Dermis blood vessel endothelial cell (primary cell): Measurements from ENCODE around the gene ECEL1. TPM values are rescaled to one million over a fixed set of nuclear protein-coding genes. Genes with fewer than 3 reads are reported as not detected.
A peak's percentile ranks its signal among the peaks of the same experiment; 100 is the strongest.
"Not testable (repeated sequence)": the region's sequence is repeated elsewhere in the genome, so short reads cannot be mapped to it uniquely, and the experiment has no call there.

ENCODE experiments used
- DNase-seq: peaks from one replicate; pipeline ENCODE4 v3.0.0; 2010
- total RNA-seq: library from RNA; depleted of rRNA; stranded (reverse); fragments of >200 nt; gene quantifications from 2 replicates; pipeline ENCODE4 v1.2.3, GENCODE V29; 2014

Gene ECEL1
- total RNA-seq, 1 donor from 2014 or later, result not detected

DNA sequence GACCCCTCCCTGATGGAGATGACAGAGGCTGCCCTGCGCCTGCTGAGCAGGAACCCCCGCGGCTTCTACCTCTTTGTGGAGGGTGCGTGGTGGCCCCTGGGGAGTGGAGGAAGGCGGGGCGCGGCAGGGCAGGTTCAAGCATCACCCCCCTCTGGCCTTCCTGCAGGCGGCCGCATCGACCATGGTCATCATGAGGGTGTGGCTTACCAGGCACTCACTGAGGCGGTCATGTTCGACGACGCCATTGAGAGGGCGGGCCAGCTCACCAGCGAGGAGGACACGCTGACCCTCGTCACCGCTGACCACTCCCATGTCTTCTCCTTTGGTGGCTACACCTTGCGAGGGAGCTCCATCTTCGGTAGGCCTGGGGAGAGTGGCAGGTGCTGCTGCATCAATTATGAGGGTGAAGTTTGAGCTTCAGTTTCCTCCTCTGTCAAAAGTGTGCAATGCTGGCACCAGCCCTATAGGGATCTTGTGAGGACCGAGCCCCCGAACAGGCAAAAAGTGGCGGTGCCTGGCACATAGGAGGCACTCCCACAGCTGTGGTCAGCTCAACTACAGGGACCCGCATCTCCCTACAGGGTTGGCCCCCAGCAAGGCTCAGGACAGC is 29.5 kb downstream of the ECEL1 start:
- no peak for DNase-seq

DNA sequence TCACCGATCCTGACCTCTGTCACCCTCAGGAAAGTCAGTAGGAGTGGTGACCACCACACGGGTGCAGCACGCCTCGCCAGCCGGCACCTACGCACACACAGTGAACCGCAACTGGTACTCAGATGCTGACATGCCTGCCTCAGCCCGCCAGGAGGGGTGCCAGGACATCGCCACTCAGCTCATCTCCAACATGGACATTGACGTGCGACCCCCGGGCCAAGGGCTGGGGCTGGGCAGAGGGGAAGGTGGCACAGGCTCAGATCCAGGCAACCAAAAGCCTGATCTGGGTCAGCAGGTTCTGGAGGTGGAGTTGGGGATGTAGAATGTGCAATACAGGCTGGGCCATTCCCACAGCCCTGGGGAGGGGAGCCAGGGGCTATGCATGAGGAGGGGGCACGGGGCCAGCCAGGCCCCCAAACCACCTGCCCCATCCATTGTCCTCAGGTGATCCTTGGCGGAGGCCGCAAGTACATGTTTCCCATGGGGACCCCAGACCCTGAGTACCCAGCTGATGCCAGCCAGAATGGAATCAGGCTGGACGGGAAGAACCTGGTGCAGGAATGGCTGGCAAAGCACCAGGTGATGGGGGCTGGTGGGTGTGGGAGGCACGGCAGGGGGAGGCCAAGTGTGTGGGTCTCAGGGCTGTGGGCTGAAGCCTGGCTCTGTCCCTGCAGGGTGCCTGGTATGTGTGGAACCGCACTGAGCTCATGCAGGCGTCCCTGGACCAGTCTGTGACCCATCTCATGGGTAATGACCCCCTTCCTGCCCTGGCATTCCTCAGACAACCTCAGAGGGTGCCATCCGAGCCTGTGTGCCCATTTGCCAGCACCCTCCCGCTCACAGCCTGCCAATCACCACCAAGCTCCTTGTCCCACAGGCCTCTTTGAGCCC is 30.3 kb downstream of the ECEL1 start:
- no peak for DNase-seq

DNA sequence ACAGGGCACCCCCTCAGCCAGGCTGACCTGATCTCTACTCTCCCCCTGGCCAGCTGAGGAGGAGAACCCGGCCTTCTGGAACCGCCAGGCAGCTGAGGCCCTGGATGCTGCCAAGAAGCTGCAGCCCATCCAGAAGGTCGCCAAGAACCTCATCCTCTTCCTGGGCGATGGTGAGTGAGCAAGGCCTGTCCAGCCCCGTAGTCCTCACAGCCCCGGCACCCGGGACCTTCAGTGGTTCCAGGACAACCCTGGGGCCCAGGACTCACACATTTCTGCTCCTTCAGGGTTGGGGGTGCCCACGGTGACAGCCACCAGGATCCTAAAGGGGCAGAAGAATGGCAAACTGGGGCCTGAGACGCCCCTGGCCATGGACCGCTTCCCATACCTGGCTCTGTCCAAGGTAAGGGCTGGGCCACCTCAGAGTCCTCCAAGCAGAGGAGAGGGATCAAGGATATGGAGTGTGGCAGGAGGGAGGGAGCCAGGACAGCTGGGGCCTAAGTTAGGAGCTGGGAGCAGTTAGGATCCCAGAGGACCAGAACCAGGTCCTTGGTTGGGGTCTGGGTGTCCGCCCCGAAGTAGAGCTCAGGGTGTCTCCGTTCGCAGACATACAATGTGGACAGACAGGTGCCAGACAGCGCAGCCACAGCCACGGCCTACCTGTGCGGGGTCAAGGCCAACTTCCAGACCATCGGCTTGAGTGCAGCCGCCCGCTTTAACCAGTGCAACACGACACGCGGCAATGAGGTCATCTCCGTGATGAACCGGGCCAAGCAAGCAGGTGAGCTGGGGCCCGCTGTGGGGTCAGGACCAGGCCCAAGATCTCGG is 31.1 kb downstream of the ECEL1 start:
- no peak for DNase-seq

DNA sequence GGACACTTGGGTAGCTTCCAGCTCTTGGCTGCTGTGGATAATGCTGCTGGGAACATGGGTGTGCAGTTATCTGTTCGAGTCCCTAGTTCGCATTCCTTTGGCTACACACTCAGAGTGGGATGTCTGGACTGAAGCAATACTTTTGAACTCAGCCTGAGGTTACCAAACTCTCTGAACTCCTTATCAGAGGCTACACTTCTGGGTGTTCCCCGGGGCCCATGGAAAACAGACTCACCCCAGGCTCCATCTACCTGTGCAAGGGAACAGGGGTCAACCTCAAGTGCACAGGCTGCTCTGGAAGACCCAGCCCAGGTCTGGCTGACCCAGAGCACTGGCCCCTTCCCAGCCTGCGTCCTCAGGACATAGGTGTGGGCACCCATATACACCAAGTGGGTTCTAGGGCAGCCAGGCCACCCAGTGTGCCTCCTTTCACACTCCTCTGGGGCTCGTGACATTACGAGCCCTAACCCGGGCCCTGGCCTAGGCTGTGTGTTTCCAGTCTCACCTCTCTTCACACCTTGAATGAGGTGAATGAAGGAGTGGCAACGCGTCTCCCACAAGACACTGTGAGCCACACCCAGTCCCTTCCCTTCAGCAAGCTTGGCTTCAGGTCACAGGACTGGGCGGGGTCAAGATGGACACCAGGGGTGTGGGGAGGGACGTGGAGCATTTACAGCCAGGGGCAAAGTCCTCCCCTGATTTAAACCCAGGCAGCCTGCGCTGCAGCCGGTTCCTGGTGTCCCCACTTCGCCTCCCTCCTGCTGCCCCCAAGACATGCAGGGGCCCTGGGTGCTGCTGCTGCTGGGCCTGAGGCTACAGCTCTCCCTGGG is 32.0 kb downstream of the ECEL1 start, which contains the start of gene ALPI:
ALPI (plus strand) TSS at position 728 of the 830 bp plus-strand sequence; CDS start at position 775, 47 bp downstream.
- no peak for DNase-seq

DNA sequence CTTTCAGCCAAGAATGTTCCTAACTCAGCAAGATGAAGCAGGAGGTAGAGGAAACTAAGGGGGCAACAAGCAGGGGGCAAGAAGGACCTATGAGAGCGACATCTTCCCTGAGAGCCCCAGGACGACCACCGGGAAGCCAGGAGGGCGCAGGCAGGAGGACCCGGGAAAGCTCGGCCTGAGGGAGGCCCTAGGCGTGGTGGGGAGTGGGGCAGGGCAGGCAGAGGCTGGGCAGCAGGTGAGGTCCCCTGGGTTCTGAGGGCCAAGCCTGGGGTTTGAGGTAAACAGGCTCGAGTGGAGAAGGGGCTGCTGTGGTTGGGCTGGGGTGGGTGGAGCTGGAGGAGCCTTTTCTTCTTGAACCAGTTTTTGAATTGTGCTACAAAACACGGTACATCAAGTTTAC is 33.0 kb downstream of the ECEL1 start:
- DNase-seq, result no peak

DNA sequence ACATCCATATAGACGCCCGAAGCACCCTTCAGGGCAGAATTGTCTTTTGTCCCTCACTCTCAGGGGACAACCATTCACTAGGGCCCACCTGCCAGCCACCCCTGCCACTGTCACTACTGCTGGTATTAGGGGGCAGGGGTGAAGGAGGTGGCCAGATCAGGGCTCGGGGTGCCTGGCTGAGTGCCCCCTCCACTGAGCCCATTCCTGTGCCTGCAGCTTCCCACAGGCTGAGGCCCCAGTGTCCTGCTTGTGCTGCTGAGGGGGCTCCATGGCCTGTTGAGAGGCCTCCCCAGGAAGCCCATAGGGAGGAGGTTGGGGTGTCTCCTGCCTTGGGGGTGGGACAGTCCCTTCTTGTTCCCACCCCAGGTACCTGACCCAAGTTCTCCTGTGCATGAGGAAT is 36.0 kb downstream of the ECEL1 start:
- DNase-seq, result not testable (repeated sequence)

DNA sequence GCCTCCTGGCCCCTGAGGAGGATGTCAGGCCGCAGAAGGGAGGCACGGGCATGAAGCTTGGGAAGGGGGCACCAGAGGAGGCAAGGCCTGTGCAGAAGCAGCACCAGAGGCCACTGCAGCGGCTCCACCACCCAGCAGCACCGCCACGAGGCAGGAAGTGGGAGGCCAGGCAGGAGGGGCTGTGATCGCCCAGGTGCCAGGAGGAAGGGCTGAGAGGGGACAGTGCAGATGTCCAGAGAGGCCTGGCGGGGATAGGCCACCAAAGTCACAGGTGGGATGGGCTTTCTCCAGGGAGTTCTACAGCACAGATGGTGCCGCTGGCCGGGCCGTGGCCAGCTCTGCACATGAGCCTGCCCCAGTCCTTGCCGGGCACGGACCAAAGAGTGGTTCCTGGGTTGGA is 37.7 kb downstream of the ECEL1 start:
- no peak for DNase-seq

DNA sequence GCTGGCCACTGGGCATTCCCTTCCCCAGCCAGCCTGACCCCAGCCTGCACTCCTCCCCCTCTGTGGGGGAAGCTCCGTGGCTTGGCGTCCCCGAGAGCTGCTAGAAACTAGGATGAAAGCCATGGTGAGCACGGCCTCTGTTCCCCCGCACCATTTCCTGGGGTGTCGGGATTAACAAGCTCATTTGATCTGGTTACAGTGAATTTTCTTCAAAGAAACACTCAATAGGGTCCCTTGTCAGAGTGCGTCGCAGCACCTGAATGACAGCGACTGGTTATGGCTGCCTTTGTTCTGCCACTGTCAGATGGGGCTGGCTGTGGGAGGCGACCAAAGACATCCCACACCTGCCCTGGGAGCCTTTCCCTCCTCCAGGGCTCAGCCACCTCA is 39.3 kb downstream of the ECEL1 start:
- DNase-seq, result no peak

DNA sequence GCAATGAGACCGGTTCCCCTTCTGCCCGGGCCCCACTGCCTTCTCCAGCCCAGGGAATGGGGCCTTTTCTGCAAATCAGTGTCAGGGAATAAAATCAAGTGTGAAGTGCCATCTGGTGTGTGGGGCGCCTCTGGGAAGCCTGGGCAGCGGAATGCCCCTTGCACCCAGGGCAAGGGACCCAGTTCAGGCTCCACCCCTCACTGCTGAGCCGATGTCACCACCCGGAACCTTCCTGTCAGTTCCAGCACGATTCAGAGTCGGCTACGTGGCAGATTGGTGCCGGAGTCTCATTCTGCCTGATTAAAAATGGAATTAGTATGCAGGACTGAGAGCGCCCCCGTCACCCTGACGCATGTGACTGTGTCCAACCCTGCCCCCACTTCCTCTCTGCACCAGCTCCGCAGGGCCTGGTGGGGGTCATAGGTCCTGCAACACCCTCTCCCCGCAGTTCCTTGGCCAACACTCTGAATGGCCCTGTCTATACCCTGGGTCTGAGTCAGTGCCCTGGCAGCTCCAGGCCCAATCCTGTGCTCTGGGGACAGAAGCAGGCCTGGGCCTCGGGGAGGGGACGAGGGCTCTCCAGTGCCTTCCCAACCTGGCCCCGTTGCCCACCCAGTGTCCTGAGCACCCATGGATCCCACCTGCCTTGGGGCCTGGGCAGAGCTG is 39.9 kb downstream of the ECEL1 start:
- no peak for DNase-seq

DNA sequence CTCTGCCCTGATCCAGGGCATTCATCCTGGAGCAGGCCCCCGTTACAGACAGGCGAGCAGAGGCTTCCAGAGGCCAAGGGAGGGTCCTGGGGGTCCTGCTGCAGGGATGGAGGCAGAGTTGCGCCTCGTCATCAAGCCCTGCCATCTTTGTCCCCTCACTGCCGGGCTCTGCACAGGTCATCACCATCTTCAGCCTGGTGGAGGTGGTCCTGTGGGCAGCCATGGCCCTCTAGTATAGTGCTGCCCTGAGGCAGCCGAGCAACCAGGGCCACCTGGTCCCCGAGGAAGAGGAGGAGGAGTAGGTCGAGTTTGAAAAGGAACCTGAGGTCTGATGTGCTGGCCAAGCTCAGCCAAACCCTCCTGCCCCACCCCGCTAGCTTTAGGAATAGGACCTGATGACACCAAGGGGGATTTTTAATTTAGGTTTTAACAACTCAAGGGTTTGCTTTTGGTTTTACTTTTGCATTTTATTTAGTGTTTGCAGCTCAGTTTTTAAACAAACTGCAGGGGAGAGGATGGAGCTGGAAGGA is 40.5 kb downstream of the ECEL1 start:
- DNase-seq, result no peak

DNA sequence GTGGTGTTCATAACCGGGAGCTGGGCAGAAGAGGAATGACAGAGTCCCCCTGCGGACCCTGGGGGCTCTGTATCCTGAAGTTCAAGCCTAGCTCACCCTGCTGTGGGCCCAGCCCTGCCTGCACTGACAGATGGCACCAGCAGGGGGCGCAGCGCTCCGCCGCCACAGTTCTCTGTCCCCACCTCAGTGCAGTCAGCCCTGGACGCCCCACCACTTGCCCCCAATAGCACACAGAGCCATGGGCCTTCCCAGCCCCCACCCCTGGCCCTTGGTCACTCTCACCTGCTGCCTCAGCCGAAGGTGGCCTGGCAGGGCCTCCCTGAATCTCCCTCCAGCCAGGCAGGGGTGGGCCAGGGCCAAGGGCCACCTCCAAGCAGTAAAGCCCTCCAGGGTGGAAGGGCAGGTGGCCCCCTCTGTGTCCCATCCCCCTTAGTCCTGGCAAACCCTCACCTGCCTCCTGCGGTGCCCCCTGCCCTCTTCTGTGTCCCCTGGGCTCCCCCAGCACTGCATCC is 41.3 kb downstream of the ECEL1 start:
- not testable (repeated sequence) for DNase-seq

DNA sequence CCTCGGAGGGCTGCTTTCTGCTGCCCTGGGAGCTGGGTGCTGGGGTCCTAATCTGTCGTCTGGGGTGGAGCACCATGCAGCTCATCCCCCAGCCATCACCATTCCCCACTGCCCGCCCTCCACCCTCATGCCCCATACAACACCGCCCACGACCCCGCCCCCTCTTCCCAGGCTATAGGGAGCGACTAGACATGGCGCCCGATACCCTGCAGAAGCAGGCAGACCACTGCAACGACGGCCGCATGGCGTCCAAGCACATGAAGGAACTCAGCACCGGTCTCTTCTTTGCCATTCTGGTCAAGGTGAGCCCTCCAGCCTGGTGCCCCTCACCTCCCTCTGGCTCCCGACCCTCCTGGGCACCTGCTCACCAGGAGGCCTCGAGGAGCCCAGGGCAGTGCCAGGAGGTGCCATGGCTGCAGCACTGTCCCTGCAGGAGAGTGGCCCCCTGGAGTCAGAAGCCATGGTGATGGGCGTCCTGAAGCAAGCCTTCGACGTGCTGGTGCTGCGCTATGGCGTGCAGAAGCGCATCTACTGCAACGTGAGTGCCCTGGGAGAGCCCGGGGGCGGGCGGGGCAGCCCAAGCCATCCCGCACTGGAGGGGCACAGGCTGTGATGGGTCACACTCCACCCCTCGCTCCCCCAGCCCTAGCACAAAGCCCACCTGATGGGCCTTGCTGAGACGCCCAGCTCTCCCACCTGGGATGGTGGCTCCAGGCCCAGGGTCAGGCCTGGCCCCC is 42.3 kb downstream of the ECEL1 start:
- not testable (repeated sequence) for DNase-seq

DNA sequence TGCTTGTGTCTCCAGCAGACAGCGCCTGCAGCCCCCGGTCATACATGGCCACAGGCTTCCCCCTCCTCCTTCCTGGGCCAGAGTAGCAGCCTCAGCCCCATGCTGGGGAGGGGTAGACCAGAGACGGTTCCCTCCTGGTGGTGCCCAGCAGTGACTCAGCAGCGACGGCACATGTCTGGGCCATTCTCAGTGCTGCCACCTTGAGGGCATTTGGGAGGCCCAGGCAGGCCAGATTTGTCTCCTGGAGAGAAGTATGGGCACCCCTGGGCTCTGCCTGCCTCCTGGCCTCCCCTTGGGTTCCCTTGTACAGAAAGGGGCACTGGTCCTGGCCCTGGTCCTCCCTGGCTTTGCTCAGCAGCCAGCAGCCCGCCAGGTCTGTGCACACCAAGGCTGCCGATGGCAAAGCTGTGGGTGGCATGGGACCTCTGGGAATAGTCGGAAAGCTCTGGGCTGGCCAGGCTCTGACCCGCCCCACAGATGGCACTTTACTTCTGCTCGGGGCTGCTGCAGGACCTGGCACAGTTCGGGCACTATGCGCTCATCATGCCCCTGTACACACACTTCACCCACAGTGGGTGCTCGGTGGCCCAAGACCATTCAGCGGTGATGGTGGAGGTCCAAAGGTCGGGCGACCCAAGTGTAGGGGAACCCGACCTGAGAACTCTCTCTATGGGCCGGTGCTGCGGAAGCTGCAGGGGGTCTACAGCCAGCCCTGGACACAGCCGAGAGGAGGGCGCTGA is 43.1 kb downstream of the ECEL1 start:
- DNase-seq, result peak; percentile 82

DNA sequence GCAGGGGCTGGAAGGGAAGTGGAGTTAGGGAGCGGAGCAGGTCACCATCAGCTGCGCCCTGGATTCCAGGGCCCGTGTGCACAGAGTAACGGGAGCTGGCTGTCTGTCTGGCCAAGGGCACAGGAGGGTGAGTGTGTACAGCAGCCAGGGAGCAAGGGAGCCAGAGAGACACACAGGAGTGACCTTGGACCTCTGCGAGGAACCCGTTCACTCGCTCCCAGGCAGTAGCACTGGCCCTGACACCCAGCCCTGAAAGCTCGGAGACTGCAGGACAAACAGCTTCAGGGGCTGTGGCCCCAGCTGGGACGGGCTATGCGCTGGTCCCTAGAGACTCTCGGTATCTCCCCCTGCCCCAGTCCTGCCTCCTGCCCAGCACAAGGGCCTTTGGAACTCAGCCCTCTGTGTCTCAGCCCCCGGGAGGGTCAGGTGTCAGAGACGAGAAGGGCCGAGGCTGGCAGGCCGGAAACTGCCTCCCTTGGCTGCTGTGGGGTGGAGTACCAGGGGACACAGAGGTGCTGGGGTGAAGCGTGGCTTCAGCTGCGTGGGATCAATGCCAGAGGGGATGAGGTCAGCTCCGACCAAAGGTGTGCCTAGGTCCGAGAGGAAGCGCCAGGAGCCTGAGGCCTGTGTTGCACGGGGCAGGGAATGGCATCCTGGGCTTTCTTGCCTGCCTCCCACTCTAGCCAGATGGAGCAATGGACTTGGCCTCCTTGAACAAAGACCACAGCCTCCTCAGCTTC is 43.8 kb downstream of the ECEL1 start:
- not testable (repeated sequence) for DNase-seq

DNA sequence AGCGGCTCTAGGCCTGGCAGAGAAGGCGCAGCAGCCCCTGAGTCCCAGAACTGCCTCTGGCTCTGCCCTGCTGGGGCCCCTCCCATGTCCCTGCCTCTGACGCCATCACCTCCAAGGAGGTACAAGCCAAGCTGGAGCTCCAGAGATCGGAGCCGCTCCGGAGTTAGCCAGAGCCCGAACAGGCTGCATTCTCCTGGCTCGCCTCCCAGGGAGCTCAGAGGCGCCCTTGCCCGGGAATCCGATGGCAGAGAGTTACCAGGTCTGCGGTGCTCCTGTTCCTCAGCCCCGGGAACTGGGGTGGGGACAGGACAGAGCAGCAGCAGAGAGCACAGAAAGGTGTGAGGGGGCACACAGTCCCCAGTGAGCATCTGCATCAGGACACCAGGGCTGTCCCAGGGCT is 44.6 kb downstream of the ECEL1 start:
- DNase-seq, result not testable (repeated sequence)

DNA sequence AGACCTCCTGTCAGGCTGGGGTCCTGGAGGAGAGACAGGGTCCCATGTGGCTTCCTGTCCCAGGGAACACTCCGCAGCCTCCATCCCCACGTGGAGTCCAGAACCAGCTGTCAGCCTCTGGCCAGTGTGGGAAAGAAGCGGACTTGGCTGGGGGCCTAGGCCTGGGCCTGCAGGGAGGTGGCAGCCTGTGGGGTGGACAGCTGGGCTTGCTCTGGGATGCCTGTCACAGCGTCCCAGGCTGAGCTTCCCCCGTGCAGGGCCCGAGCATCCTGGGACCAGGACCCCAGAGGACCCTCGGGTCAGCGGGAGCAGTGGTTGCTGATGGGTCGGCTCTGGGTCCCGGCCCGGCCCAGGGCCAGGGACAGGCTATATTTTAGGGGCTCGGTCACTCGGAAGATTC is 45.2 kb downstream of the ECEL1 start:
- not testable (repeated sequence) for DNase-seq

DNA sequence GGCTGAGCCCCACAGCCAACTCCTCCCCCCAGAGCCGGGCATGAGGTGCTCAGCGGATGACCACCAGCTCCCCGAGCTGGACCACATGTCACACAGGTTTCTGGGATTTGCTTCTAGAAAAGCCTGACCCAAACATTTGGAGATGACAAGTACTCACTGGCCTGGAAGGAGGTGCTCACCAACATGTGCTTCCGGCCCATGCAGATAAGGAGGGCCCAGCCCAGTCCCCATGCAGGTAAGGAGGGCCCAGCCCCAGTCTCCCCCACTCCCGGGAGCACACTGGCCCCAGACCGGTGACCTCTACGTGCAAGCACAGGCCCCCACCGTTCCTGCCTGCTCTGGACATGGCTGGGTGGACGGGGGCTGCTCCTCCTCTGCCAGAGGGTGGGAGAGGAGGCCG is 45.7 kb downstream of the ECEL1 start:
- not testable (repeated sequence) for DNase-seq

DNA sequence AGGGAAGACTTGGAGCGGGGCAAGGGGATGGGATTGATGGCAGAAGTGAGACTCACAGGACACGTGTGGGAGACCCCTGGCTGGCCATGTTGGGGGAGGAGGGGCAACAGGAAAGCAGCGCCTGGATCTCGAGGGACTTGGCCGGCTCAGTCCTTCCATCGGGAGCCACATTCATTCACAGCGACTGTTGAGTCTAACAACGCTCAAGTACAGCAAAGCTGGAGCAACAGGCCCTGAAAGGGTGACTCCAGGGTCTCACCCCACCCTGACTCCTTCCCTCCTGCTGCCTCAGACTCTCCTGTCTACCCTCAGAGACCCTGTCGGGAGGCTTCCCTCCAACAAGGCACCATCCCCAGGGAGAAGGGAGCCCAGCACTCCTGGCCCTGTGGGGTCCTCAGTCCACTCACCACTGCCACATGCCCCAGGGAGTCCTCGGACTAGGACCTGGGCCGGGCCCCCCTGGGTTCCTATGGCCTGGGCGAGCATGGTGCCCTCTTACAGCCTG is 46.4 kb downstream of the ECEL1 start:
- DNase-seq, result no peak
